Fibroblast of peridontal ligament (primary cell): ENCODE measurements around the gene HYCC2.
A peak's percentile ranks its signal among the peaks of the same experiment; 100 is the strongest.
"Not testable (repeated sequence)": the region's sequence is repeated elsewhere in the genome, so short reads cannot be mapped to it uniquely, and the experiment has no call there.

Experiments
- DNase-seq: peaks from one replicate; pipeline ENCODE4 v3.0.0-alpha.2; 2010; ENCODE audit errors: extremely low read depth

HYCC2 gene

GRCh38 chr2:201071479-201072200, at the start of gene HYCC2, which contains the start of gene NDUFB3:
HYCC2 (minus strand) TSS chr2:201071671; CDS start chr2:201024009, 47,662 bp downstream.
NDUFB3 (plus strand) TSS chr2:201072001; CDS start chr2:201078883, 6,882 bp downstream.
- peak; percentile 94 for DNase-seq

- DNase-seq = peak; percentile 45
Observed at GRCh38 chr2:201118961-201119854, 47.7 kb upstream of the HYCC2 start.

DNA sequence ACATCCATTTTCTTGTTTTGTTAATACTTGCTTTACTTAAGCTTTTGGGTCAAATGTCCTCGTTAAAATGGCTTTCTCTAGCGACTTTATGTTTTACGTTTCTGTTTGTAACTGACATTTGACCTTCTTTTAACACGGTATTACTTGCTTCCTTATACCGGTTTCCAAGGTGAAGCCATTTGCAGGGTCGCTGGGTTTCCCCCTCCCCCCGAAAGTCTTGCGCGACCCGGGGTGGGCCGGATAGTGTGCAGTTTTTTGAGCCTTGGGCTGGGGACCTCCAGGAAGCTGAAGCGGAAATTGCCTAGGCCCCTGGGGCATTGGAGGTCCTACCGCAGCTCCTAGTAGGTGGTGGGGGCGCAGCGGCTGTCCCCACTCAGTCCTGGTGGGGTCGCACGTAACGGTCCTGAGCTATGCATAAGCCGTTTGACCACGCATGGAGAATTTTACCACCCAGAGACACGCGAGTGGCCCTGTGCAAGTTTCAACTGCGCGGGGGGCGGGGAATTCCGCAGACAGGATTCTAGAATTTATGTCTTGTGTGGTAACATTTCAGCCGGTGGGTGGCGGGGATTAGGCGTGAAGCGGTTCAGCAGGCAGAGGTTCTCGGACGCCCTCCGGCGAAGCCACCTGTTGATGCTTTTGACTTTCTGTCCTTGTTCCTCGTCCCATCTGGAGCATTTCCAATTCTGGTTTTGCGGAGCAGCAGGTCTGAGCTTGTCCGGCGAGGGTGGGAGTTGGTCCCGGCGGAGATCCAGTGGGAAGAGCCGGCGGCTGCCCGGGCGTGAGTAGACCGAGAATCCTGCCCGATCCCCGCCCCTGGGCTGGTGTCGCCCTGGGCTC, 46.9 kb upstream of the HYCC2 start:
- DNase-seq = peak; percentile 77

- not testable (repeated sequence) for DNase-seq
Observed at GRCh38 chr2:201117735-201118094, 46.2 kb upstream of the HYCC2 start.

DNA sequence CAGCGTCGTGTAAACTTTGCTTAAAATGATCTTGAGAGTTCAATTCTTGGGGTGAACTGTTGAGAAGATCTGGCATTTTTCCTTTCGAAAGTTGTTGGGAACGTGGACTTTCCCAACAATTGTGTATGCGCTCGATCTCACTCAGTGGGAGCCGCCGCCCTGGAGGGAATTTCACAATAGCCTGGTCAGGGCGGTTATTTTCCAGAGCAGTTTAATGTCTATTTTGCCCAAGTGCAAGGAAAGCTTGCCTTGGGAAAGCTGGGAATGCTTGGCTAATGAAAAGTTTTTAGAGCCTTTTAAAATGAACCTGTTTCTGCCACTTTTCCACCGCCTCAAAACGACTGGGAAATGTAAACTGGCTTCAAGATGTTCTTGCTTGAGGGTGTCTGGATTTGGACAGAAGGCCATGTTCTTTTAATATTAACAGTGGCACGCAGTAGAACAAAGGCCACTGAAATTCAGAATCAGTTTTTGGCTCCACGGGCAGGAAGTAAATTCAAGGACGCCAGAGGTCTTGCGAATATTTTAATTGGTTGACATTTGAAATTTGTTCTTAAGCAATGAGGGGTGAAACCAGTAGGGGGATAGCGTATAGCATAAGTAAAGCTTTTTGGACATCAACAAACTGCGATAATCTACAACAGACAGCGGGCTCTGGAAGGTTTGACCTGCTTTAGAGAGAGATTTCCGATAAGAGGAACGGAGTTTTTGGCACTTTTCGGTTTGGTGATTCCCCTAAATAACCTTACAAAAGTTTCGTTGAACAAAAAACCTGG, 45.7 kb upstream of the HYCC2 start:
- peak; percentile 93 for DNase-seq

- peak; percentile 81 for DNase-seq
Observed at GRCh38 chr2:201116115-201116958, 44.9 kb upstream of the HYCC2 start, which contains the start of gene CFLAR. CFLAR (plus strand) TSS chr2:201116164; CDS start chr2:201129866, 13,702 bp downstream.

DNA sequence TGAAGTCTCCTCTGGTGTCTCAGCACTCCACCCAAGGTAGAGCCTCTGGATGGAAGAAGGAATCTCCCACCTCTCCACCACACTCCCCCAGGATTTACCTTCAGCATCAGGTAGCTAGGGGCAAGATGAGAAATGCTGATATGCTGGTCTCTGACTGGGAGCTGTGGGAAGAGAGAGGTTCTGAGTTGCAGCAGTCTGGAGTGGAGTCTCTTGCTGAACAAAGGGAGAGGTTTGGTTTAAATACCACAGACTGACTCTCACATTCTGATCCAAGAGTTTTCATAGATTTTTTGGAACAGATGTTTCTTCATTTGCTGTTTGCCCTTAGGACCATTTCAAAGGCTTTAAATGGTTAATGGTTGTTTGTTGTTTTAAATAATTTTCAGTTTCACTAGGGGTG, 43.4 kb upstream of the HYCC2 start:
- peak; percentile 56 for DNase-seq

DNA sequence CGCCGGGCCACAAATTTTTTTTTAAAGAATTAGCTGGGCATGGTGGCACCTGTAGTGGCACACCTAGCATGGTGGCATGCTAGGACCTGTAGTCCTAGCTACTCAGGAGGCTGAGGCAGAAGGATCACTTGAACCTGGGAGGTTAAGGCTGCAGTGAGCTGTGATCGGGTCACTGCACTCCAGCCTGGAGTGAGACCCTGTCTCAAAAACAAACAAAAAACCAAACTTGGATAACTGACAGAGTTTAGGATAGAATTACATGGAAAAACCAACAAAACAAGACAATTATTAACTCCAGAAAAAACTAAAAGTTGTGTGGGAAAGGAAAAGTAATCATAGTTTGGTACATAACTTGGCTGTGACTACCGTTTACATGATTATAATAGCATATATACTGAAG, 42.9 kb upstream of the HYCC2 start:
- DNase-seq = no peak

DNA sequence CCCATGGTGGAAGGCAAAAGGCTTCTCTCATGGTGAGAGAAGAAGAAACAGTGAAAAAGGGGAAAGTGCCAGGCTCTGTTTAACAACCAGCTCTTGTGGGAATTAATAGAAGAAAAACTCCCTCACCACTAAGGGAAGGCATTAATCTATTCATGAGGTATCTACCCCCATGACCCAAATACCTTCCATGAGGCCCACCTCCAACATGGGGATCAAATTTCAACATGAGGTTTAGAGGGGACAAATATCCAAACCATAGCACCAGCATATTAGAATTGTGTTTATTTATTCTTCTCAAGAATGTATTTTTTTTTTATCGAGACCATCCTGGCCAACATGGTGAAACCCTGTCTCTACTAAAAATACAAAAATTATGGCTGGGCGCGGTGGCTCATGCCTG, 39.6 kb upstream of the HYCC2 start:
- no peak for DNase-seq

GRCh38 chr2:201110615-201111014, 39.1 kb upstream of the HYCC2 start:
- no peak for DNase-seq

GRCh38 chr2:201109186-201109585, 37.7 kb upstream of the HYCC2 start:
- no peak for DNase-seq

- no peak for DNase-seq
Observed at GRCh38 chr2:201108341-201108740, 36.9 kb upstream of the HYCC2 start.

GRCh38 chr2:201107624-201108023, 36.2 kb upstream of the HYCC2 start:
- DNase-seq = no peak

DNA sequence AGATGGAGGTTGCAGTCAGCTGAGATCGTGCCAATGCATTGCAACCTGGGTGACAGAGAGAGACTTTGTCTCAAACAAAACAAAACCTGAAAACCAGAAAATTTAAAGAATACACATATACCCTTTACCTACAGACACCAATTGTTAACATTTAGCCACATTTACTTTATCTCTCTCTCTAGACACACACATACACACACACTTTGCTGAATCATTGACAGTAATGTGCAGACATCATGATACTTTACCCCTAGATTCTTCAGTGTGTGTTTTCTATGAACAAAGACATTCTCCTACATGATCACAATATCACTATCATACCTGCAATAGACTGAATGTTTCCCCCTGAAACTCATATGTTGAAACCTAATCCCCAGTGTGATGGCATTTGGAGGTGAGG, 34.3 kb upstream of the HYCC2 start:
- DNase-seq = no peak

DNA sequence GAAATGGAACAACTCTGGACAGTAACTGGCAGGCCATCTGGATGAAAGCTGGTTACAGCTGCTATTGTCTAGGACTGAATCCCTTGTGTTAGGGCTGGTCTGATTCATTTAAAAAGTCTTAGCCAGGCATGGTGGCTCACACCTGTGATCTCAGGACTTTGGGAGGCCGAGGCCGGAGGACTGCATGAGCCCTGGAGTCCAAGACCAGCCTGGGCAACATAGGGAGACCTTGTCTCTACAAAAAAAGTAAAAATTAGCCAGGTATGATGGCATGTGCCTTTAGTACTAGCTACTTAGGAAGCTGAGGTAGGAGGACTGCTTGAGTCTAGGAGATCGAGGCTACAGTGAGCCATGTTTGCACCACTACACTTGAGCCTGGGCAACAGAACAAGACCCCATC, 29.0 kb upstream of the HYCC2 start:
- no peak for DNase-seq

- peak; percentile 56 for DNase-seq
Observed at GRCh38 chr2:201093573-201093972, 22.1 kb upstream of the HYCC2 start.

- DNase-seq = no peak
Observed at GRCh38 chr2:201090574-201090973, 19.1 kb upstream of the HYCC2 start.

DNA sequence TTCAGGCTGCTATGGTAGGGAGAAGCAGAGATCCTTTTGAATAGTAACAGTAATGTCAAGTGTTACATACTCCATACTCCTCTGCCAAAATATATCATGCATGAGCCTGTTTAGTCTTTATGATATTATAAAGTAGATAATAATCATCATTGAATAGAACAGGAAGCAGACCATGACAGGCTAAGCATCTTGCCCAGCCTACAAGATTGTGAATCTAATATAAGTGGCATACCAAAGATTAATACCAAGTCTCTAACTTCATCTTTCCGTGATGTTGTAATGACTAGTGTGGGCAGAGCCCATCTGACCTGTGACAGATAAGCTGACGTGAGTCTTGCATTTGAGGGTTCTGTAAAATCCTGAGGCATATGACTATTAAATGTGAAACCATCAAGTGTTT, 13.4 kb upstream of the HYCC2 start:
- DNase-seq = no peak

- no peak for DNase-seq
Observed at GRCh38 chr2:201074996-201075395, 3.5 kb upstream of the HYCC2 start.

DNA sequence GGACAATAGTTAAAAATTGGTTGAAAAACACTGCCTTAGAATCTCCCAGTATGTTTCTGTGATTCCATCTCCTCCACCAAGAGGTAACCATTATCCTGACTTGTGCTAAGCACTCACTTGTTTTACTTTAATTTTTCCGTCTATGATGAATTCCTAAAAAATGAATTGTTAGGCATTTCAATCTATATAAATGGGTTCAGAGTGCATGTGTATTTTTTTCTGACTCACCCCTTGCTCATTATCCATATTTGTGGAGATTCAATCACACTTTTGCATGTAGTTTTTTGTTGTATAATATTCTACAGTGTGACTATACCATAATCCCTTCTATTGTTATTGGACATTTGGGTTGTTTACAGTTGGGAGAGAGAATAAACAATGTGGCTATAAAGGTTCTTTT, 1.6 kb upstream of the HYCC2 start:
- no peak for DNase-seq
